Ovary (tissue), 9 donors: ENCODE data around the gene STIM1. TPM values are rescaled to one million over a fixed set of nuclear protein-coding genes. Genes with fewer than 3 reads are reported as not detected.
A peak's percentile ranks its signal among the peaks of the same experiment; 100 is the strongest.

Experiments
- DNase-seq, 5 donors: peaks; one replicate each; pipeline ENCODE4 v3.0.0-alpha.2; 2019 to 2020
- H3K27ac ChIP-seq, 2 donors: fragments of 200-600 bp; one replicate each; pipeline versions ENCODE4 v1.5.1 to v1.8.0; 2019 to 2022
- H3K27me3 ChIP-seq: fragments of 200-600 bp; one replicate; pipeline ENCODE4 v1.8.0; 2022
- H3K36me3 ChIP-seq: fragments of 200-600 bp; sonication (generic); one replicate; pipeline ENCODE4 v1.5.1; 2019
- H3K4me1 ChIP-seq: one replicate; pipeline ENCODE4 v1.8.1; 2013; ENCODE audit warnings: mild to moderate bottlenecking, moderate library complexity; ENCODE audit not compliant: insufficient read depth
- H3K4me3 ChIP-seq: fragments of 200-600 bp; sonication (generic); one replicate; pipeline ENCODE4 v1.5.1; 2017
- H3K9me3 ChIP-seq, 2 donors: fragments of 200-600 bp in 1 of 2; sonication (generic) in 1 of 2; one replicate each; pipeline versions ENCODE4 v1.5.1 to v1.8.1; 2013 to 2019; ENCODE audit warnings: mild to moderate bottlenecking in 1 of 2, moderate library complexity in 1 of 2
- CTCF ChIP-seq, 3 donors: fragments of 450-650 bp in 2 of 3; fragments of 200-600 bp in 1 of 3; IDR thresholded peaks; one replicate each; pipeline versions ENCODE4 v1.5.1 to v1.8.0; 2016 to 2022; ENCODE audit warnings: antibody characterized with exemption in 3 of 3, mild to moderate bottlenecking in 1 of 3
- EP300 ChIP-seq: sonication (generic); formaldehyde crosslinking; IDR thresholded peaks from one replicate; pipeline ENCODE4 v1.6.1; 2017; ENCODE audit warnings: antibody characterized with exemption
- POLR2A ChIP-seq: fragments of 450-650 bp; IDR thresholded peaks from one replicate; pipeline ENCODE4 v1.6.1; 2017; ENCODE audit warnings: antibody characterized with exemption, mild to moderate bottlenecking, moderate library complexity
- WGBS, 3 donors: extraction: QIAGEN DNeasy Blood & Tissue Kit in 1 of 3; methylation state at CpG; one replicate each; pipeline versions ENCODE4 v1.1.5 to v1.1.7; 2013 to 2017; 5-methylcytosine and 5-hydroxymethylcytosine counted together
- intact Hi-C, 4 donors: fragments of 100-400 bp; cut with DNase I; formaldehyde crosslinking; loops; one replicate each; pipeline versions ENCODE4 v1.11.0 to v1.15.1; 2022 to 2023
- polyA plus RNA-seq, 2 donors: library from polyadenylated mRNA; stranded (reverse); fragments of 200-250 nt in 1 of 2; fragments of 350-450 nt in 1 of 2; fragmentation: Illumina TruSeq in 1 of 2; extraction: RNeasy Lipid Tissue Mini Kit (QIAGEN cat#74804) in 1 of 2; gene quantifications; one replicate each; pipeline ENCODE4 v1.2.3, GENCODE V29; 2013 to 2014
- total RNA-seq, 7 donors: library from RNA; depleted of rRNA in 2 of 7; stranded (reverse); fragments of >200 nt in 2 of 7; fragmentation: NEBNext Ultra II Directional in 3 of 7; extraction: Animal tissue kit (Norgen Biotek cat#: 25700) in 3 of 7; gene quantifications; one replicate each; pipeline versions ENCODE4 v1.1.0 to v1.2.4, GENCODE V29; 2016 to 2023
- donor health status: DM: no; HTN: no; CAD: no; lungs with moderate emphysema.
- donor health status: DM: no; HTN: no; CAD: no.
- donor health status: Bipolar disorder and iron deficiency.
- donor health status: DM: yes; HTN: yes; CAD: no.
- donor health status: DM: no; HTN: no; CAD: no.
- donor health status: DM: yes; HTN: yes; CAD: no.

STIM1 gene
- total and polyA plus RNA-seq, 9 donors = 26.1 to 75.2 (median 58.7) TPM

- Histone ChIP-seq H3K4me1 (no peaks in the 10 kb centered on the region), H3K27me3 (no peaks in the 10 kb centered on the region), H3K36me3 (no peaks in the 10 kb centered on the region), H3K9me3 (no peaks in the 10 kb centered on the region), H3K27ac (no peak overlapping the region), H3K4me3 (no peak overlapping the region)
- 85 to 88% (median 88%) methylated on average over 3 of the region's 3 CpGs for whole genome bisulfite sequencing, 3 donors
- TF ChIP-seq CTCF (IDR thresholded peaks at IDR 0.05) (no peak), EP300 (no peak)
- DNase-seq = no peak
- intact Hi-C loops = no loop called here
Observed at GRCh38 chr11:3823303-3823702, 32.2 kb upstream of the STIM1 start.

GRCh38 chr11:3823762-3824506 lies 31.5 kb upstream of the STIM1 start:
- WGBS, 3 donors = 93 to 94% (median 93%) methylated on average over 30 of the region's 30 CpGs
- Histone ChIP-seq H3K36me3 (no peaks in the 10 kb centered on the region), H3K4me3 (no peak overlapping the region), H3K4me1 (no peaks in the 10 kb centered on the region), H3K27me3 (no peaks in the 10 kb centered on the region), H3K27ac (no peak overlapping the region), H3K9me3 (no peaks in the 10 kb centered on the region)
- TF ChIP-seq CTCF (IDR thresholded peaks at IDR 0.05) (no peak), POLR2A (no peak), EP300 (no peak)
- DNase-seq = no peak
- intact Hi-C loops = no loop called here

- Histone ChIP-seq H3K27me3 (no peaks in the 10 kb centered on the region), H3K4me1 (no peaks in the 10 kb centered on the region), H3K27ac (no peak overlapping the region), H3K9me3 (no peaks in the 10 kb centered on the region), H3K4me3 (no peak overlapping the region), H3K36me3 (no peaks in the 10 kb centered on the region)
- peak in 1 of 5 donors; percentile 48 for DNase-seq
- TF ChIP-seq CTCF (IDR thresholded peaks at IDR 0.05) (no peak), EP300 (no peak), POLR2A (no peak)
- intact Hi-C loops = no loop called here
- 78 to 83% (median 79%) methylated on average over 18 of the region's 18 CpGs for WGBS, 3 donors
Observed at GRCh38 chr11:3824714-3825472, 30.6 kb upstream of the STIM1 start.

- WGBS, 3 donors = 71 to 86% (median 79%) methylated on average over 8 of the region's 8 CpGs
- TF ChIP-seq POLR2A (no peak), CTCF (IDR thresholded peaks at IDR 0.05) (no peak), EP300 (no peak)
- Histone ChIP-seq H3K27ac (no peak overlapping the region), H3K4me3 (no peak overlapping the region), H3K4me1 (no peaks in the 10 kb centered on the region), H3K27me3 (no peaks in the 10 kb centered on the region), H3K36me3 (no peaks in the 10 kb centered on the region), H3K9me3 (no peaks in the 10 kb centered on the region)
- no peak for DNase-seq
- intact Hi-C loops = no loop called here
Observed at GRCh38 chr11:3825473-3826154, 29.9 kb upstream of the STIM1 start.
